HEK293 (cell line): Measurements from ENCODE around the gene KIRREL3.

Source experiments
- CTCF ChIA-PET: fragments of 350-600 bp; formaldehyde crosslinking; extraction: SDS; loops from one replicate; lab custom pipeline; 2021; ENCODE audit warnings: antibody characterized with exemption; lab: Yijun Ruan, JAX
- POLR2A ChIA-PET: fragments of 300-600 bp; formaldehyde crosslinking; extraction: SDS; loops from one replicate; lab custom pipeline; 2020; ENCODE audit warnings: antibody characterized with exemption, inconsistent platforms; lab: Yijun Ruan, JAX
- H3K27ac ChIP-seq: fragments of 200-500 bp; sonication (Bioruptor generic); 2 replicates; pipeline ENCODE4 v1.5.1; 2014; ENCODE audit warnings: low read depth, low read length, control low read depth, inconsistent platforms; ENCODE audit errors: extremely low read depth
- H3K36me3 ChIP-seq, 2 experiments: fragments of 200-500 bp in 1 of 2; sonication (Bioruptor generic) in 1 of 2; 1 replicate in 1 of 2; 2 replicates in 1 of 2; pipeline ENCODE4 v1.5.1; 2014 to 2017; ENCODE audit warnings: inconsistent platforms in 2 of 2, low read length in 2 of 2; ENCODE audit not compliant: control insufficient read depth in 2 of 2, insufficient read depth in 1 of 2
- H3K4me1 ChIP-seq: fragments of 200-500 bp; sonication (Bioruptor generic); 2 replicates; pipeline ENCODE4 v1.5.1; 2014; ENCODE audit warnings: mild to moderate bottlenecking, low read length, inconsistent platforms; ENCODE audit not compliant: control insufficient read depth, insufficient read depth
- H3K4me3 ChIP-seq: 2 replicates; pipeline ENCODE4 v1.5.1; 2011; ENCODE audit warnings: low read depth, mild to moderate bottlenecking, control low read depth, low read length, moderate library complexity
- H3K9me3 ChIP-seq: fragments of 200-500 bp; sonication (Bioruptor generic); 2 replicates; pipeline ENCODE4 v1.5.1; 2014; ENCODE audit warnings: low read depth, low read length, inconsistent platforms; ENCODE audit not compliant: control insufficient read depth, insufficient read depth
- GLIS2 ChIP-seq: fragments of 450-650 bp; formaldehyde crosslinking; IDR thresholded peaks from 2 replicates; pipeline ENCODE4 v1.5.1; 2016; ENCODE audit warnings: missing biosample characterization, missing genetic modification characterization
- HIC1 ChIP-seq: fragments of 450-650 bp; formaldehyde crosslinking; IDR thresholded peaks from 2 replicates; pipeline ENCODE4 v1.5.1; 2016; ENCODE audit warnings: missing biosample characterization, missing genetic modification characterization
- INSM2 ChIP-seq: fragments of 450-650 bp; formaldehyde crosslinking; IDR thresholded peaks from 2 replicates; pipeline ENCODE4 v1.5.1; 2016; ENCODE audit warnings: missing biosample characterization, missing genetic modification characterization
- KLF16 ChIP-seq: fragments of 450-650 bp; formaldehyde crosslinking; IDR thresholded peaks from 2 replicates; pipeline ENCODE4 v1.5.1; 2017; ENCODE audit warnings: missing biosample characterization, missing genetic modification characterization
- PRDM1 ChIP-seq: fragments of 450-650 bp; formaldehyde crosslinking; IDR thresholded peaks from 2 replicates; pipeline ENCODE4; 2016; ENCODE audit warnings: missing biosample characterization, missing genetic modification characterization
- RBAK ChIP-seq: fragments of 450-650 bp; formaldehyde crosslinking; IDR thresholded peaks from 2 replicates; pipeline ENCODE4 v1.5.1; 2016; ENCODE audit warnings: missing biosample characterization, missing genetic modification characterization
- SCRT1 ChIP-seq: fragments of 450-650 bp; formaldehyde crosslinking; IDR thresholded peaks from 2 replicates; pipeline ENCODE4 v1.5.1; 2016; ENCODE audit warnings: missing biosample characterization, missing genetic modification characterization, borderline replicate concordance
- YY1 ChIP-seq: fragments of 450-650 bp; formaldehyde crosslinking; IDR thresholded peaks from 2 replicates; pipeline ENCODE4 v1.5.1; 2018; ENCODE audit warnings: missing biosample characterization, missing genetic modification characterization
- ZBTB10 ChIP-seq: fragments of 450-650 bp; formaldehyde crosslinking; IDR thresholded peaks from 2 replicates; pipeline ENCODE4 v1.5.1; 2016; ENCODE audit warnings: missing biosample characterization, missing genetic modification characterization
- ZNF157 ChIP-seq: fragments of 450-650 bp; formaldehyde crosslinking; IDR thresholded peaks from 2 replicates; pipeline ENCODE4 v1.5.1; 2016; ENCODE audit warnings: missing biosample characterization, missing genetic modification characterization
- ZNF19 ChIP-seq: fragments of 450-650 bp; formaldehyde crosslinking; IDR thresholded peaks from 2 replicates; pipeline ENCODE4; 2016; ENCODE audit warnings: missing biosample characterization, missing genetic modification characterization, low read depth
- ZNF266 ChIP-seq: fragments of 450-650 bp; formaldehyde crosslinking; IDR thresholded peaks from 2 replicates; pipeline ENCODE4 v1.5.1; 2016; ENCODE audit warnings: missing biosample characterization, missing genetic modification characterization, low read depth
- ZNF549 ChIP-seq: fragments of 450-650 bp; IDR thresholded peaks from 2 replicates; pipeline ENCODE4 v1.5.1; 2018; ENCODE audit warnings: missing biosample characterization, missing genetic modification characterization, mild to moderate bottlenecking, inconsistent platforms, moderate library complexity
- ZNF555 ChIP-seq: fragments of 450-650 bp; formaldehyde crosslinking; conservative IDR thresholded peaks from 2 replicates; pipeline ENCODE4 v1.5.1; 2017; ENCODE audit warnings: missing biosample characterization, mild to moderate bottlenecking, missing genetic modification characterization, inconsistent platforms
- ZNF571 ChIP-seq: fragments of 450-650 bp; formaldehyde crosslinking; IDR thresholded peaks from 2 replicates; pipeline ENCODE4 v1.5.0; 2017; ENCODE audit warnings: missing biosample characterization, missing genetic modification characterization
- ZSCAN16 ChIP-seq: fragments of 450-650 bp; formaldehyde crosslinking; IDR thresholded peaks from 2 replicates; pipeline ENCODE4 v1.5.1; 2016; ENCODE audit warnings: missing biosample characterization, missing genetic modification characterization
- TF ChIP-seq, protein P1 (sequence below): fragments of 450-650 bp; formaldehyde crosslinking; IDR thresholded peaks from 2 replicates; pipeline ENCODE4 v1.5.1; 2017; ENCODE audit warnings: missing biosample characterization, mild to moderate bottlenecking, missing genetic modification characterization, moderate library complexity
- TF ChIP-seq, protein P2 (sequence below): fragments of 450-650 bp; formaldehyde crosslinking; IDR thresholded peaks from 2 replicates; pipeline ENCODE4 v1.5.1; 2016; ENCODE audit warnings: missing biosample characterization, missing genetic modification characterization

KIRREL3 gene

GRCh38 chr11:126904520-126904919 lies 96.0 kb downstream of the KIRREL3 start:
- Histone ChIP-seq H3K36me3 (no peaks in the 10 kb centered on the region), H3K4me1 (no peaks in the 10 kb centered on the region), H3K9me3 (no peaks in the 10 kb centered on the region), H3K27ac (no peak overlapping the region)
- POLR2A ChIA-PET: no interaction called here
- TF ChIP-seq ZSCAN16 (tag by site-specific recombination): no peak
- TF ChIP-seq ZNF266 (tag by site-specific recombination): no peak
- TF ChIP-seq INSM2: no peak
- no peak for TF ChIP-seq ZNF157 (tag by site-specific recombination)
- TF ChIP-seq YY1 (tag by site-specific recombination): no peak
- TF ChIP-seq PRDM1: no peak
- TF ChIP-seq, protein P1, sequence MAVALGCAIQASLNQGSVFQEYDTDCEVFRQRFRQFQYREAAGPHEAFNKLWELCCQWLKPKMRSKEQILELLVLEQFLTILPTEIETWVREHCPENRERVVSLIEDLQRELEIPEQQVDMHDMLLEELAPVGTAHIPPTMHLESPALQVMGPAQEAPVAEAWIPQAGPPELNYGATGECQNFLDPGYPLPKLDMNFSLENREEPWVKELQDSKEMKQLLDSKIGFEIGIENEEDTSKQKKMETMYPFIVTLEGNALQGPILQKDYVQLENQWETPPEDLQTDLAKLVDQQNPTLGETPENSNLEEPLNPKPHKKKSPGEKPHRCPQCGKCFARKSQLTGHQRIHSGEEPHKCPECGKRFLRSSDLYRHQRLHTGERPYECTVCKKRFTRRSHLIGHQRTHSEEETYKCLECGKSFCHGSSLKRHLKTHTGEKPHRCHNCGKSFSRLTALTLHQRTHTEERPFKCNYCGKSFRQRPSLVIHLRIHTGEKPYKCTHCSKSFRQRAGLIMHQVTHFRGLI (tag by site-specific recombination): no peak
- TF ChIP-seq, protein P2, sequence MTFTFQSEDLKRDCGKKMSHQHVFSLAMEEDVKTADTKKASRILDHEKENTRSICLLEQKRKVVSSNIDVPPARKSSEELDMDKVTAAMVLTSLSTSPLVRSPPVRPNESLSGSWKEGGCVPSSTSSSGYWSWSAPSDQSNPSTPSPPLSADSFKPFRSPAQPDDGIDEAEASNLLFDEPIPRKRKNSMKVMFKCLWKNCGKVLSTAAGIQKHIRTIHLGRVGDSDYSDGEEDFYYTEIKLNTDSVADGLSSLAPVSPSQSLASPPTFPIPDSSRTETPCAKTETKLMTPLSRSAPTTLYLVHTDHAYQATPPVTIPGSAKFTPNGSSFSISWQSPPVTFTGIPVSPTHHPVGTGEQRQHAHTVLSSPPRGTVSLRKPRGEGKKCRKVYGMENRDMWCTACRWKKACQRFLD: no peak
- TF ChIP-seq, all 188 proteins: peak for 0
- no peak overlapping the region for H3K4me3 ChIP-seq
- CTCF ChIA-PET: interaction anchor here (0.5 kb wide), 1 partner anchor 14 kb away, joined by 3 read pairs; no protein-coding TSS in a partner anchor

DNA sequence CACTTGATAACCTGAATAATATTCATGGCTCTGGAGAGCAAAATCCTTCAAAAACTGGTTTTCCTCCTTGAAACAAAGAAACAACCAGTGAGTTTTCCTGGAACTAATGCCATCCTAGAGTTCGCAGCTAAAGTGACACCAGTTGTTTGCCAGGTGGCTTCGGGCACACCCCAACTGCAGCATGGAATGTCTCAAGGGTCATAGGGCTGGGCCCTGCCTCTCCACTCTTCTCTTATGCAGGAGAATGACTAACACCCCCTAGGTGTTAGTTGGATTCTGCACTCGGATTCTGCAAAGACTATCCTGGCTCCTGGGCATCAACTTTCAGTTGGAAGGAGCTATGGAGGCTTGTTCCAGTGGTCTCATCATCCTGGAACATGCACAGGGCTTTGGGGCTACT lies 98.8 kb downstream of the KIRREL3 start:
- TF ChIP-seq ZNF571 (tag by site-specific recombination): no peak
- Histone ChIP-seq H3K36me3 (no peaks in the 10 kb centered on the region), H3K27ac (no peak overlapping the region), H3K9me3 (no peaks in the 10 kb centered on the region), H3K4me3 (no peak overlapping the region), H3K4me1 (no peaks in the 10 kb centered on the region)
- ChIA-PET CTCF (interaction anchor here (0.6 kb wide), 1 partner anchor 923 kb away, joined by 3 read pairs; no protein-coding TSS in a partner anchor), POLR2A (no interaction called here)

DNA sequence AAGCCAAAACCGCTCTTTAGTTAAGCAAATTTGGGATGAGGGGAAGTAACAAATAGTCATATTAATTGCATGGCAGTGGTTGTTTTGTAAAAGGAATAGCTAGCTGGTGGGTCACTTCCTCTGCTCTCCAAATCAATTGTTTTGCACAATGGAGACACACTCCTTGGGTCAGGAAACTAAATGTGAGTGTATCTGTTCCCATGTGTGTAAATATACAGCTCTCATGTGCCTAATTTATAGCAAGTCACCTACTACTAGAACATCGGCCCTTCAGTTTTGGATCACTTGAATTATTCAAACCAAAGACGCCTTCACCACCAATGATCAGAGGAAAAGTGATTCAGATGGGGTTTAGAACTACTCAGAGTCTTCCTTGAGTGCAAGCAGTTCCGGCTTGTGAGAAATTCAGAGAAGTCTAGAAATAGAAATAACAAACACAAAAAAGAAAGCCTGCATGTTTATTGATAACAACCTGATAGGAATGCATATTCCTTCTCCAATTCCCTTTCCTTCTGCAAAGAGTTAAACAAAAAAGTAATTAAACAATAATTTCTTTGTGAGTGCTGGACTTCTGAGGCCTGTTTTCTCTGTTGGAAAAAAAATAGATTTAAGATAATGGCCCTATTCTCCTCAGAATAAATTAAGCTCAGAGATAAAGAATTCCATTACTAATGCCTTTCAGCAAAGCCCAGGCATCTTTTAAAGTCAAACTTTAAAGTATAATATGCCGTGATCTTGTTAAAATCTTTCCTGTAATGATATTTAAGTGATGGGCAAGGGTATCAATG lies 100.4 kb downstream of the KIRREL3 start:
- no peaks in the 10 kb centered on the region for H3K9me3 ChIP-seq
- no peaks in the 10 kb centered on the region for H3K36me3 ChIP-seq
- no peak overlapping the region for H3K27ac ChIP-seq
- ChIA-PET POLR2A (no interaction called here), CTCF (no interaction called here)
- H3K4me3 ChIP-seq: no peak overlapping the region
- no peaks in the 10 kb centered on the region for H3K4me1 ChIP-seq
- TF ChIP-seq HIC1 (tag by site-specific recombination): no peak

DNA sequence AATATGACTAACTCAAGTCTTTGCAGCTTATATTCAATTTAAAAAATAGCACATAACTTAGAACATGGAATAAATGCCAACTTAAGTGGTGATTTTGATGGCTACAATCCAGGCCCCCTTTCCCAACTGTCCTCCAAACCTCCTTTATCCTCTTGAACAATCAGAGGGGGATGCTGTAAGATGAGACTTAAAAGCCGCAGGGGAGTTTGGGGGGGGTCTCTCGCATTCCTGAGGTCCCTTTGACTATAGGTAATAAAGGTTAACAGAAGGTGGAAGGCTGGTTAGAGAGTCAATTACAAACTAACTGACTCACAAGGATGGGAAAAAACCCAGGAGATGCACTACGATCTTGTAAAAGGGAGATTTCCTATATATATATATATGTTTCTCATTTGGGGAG lies 101.8 kb downstream of the KIRREL3 start:
- Histone ChIP-seq H3K4me3 (no peak overlapping the region), H3K9me3 (no peaks in the 10 kb centered on the region), H3K4me1 (no peaks in the 10 kb centered on the region), H3K27ac (no peak overlapping the region), H3K36me3 (no peaks in the 10 kb centered on the region)
- ChIA-PET CTCF (no interaction called here), POLR2A (no interaction called here)
- TF ChIP-seq ZBTB10 (tag by site-specific recombination): no peak
- TF ChIP-seq SCRT1 (tag by site-specific recombination): no peak
- no peak for TF ChIP-seq ZNF555 (tag by site-specific recombination)
- TF ChIP-seq RBAK (tag by site-specific recombination): no peak
- no peak for TF ChIP-seq KLF16 (tag by site-specific recombination)
- TF ChIP-seq ZNF549 (tag by site-specific recombination): no peak
- no peak for TF ChIP-seq GLIS2
- TF ChIP-seq ZNF19: no peak
